Gastrocnemius medialis (tissue), 4 donors: ENCODE measurements around the gene HSP90AB1.

Source experiments
- CTCF ChIP-seq, 5 experiments: fragments of 450-650 bp in 3 of 5; fragments of 200-600 bp in 2 of 5; sonication (generic) in 2 of 5; IDR thresholded peaks in 4 of 5; conservative IDR thresholded peaks in 1 of 5; 1 replicate in 4 of 5; 2 replicates in 1 of 5; pipeline ENCODE4 v1.5.1; 2016 to 2019; ENCODE audit warnings: antibody characterized with exemption in 5 of 5, mild to moderate bottlenecking in 3 of 5, moderate library complexity in 3 of 5
- POLR2A ChIP-seq, 2 donors: fragments of 450-650 bp; IDR thresholded peaks; one replicate each; pipeline ENCODE4 v1.6.1; 2017; ENCODE audit warnings: antibody characterized with exemption in 2 of 2, mild to moderate bottlenecking in 2 of 2, moderate library complexity in 2 of 2

GRCh38 chr6:44273617-44274016, 26.7 kb downstream of the HSP90AB1 start:
- TF ChIP-seq CTCF (IDR thresholded peaks at IDR 0.05 in 4 of 5, conservative IDR thresholded peaks at IDR 0.05 in 1 of 5) (no peak), POLR2A (IDR thresholded peaks at IDR 0.05) (no peak)
